ENCODE data around the gene TSPAN9.

GRCh38 chr12:3207858-3208257 lies 130.7 kb downstream of the TSPAN9 start:
- TF ChIP-seq JUND (IDR thresholded peaks at IDR 0.05), result no peak
- peak; percentile 12 for TF ChIP-seq CTCF (IDR thresholded peaks at IDR 0.05; ENCODE audit: low read depth, low read length, missing input control)
- no peak for TF ChIP-seq REST (IDR thresholded peaks at IDR 0.05)
- no peak for TF ChIP-seq ZBTB33 (IDR thresholded peaks at IDR 0.05)
- TF ChIP-seq MAX (IDR thresholded peaks at IDR 0.05), result no peak
- no peak for TF ChIP-seq YY1 (IDR thresholded peaks at IDR 0.05)
- TF ChIP-seq FOXA2 (IDR thresholded peaks at IDR 0.05), result no peak
- TF ChIP-seq TAF1 (conservative IDR thresholded peaks at IDR 0.05), result no peak

Data from liver (tissue), 3 donors.